ENCODE measurements around the gene CDK6. TPM values are rescaled to one million over a fixed set of nuclear protein-coding genes. Genes with fewer than 3 reads are reported as not detected.

Gene CDK6
- total RNA-seq, 4 donors from 2014 or later: 22.2 to 45.4 (median 36.4) TPM

GRCh38 chr7:92806496-92806895, 29.9 kb downstream of the CDK6 start:
- TF ChIP-seq EP300 (IDR thresholded peaks at IDR 0.05) (no peak), POLR2AphosphoS5 (IDR thresholded peaks at IDR 0.05) (no peak), POLR2A (IDR thresholded peaks at IDR 0.05; ENCODE audit: low read depth) (no peak), CTCF (IDR thresholded peaks at IDR 0.05) (no peak)
- Histone ChIP-seq H3K9me3 (no peaks in the 10 kb centered on the region), H3K36me3 (no peaks in the 10 kb centered on the region), H3K27ac (replicated peaks in 1 of 4) (no peak overlapping the region), H3K4me1 (peaks cover 21 to 42% (median 34%) of the 10 kb centered on the region in 4 donors), H3K4me3 (no peak overlapping the region), H3K27me3 (no peaks in the 10 kb centered on the region)
- no peak for DNase-seq (ENCODE audit: extremely low spot score)
- WGBS: 94% methylated on average over 6 of the region's 6 CpGs
- intact Hi-C loops (cut with DNase I): no loop called here

- no peaks in the 10 kb centered on the region for H3K9me3 ChIP-seq
- WGBS: 76% methylated on average over 4 of the region's 4 CpGs
- H3K36me3 ChIP-seq: no peaks in the 10 kb centered on the region
- TF ChIP-seq CTCF (IDR thresholded peaks at IDR 0.05) (no peak), POLR2A (IDR thresholded peaks at IDR 0.05; ENCODE audit: low read depth) (no peak), POLR2AphosphoS5 (IDR thresholded peaks at IDR 0.05) (no peak), EP300 (IDR thresholded peaks at IDR 0.05) (no peak)
- intact Hi-C loops (cut with DNase I): no loop called here
- H3K4me1 ChIP-seq: peaks cover 25 to 43% (median 30%) of the 10 kb centered on the region in 4 donors
- H3K27ac ChIP-seq (replicated peaks in 1 of 4): no peak overlapping the region
- DNase-seq (ENCODE audit: extremely low spot score): no peak
- H3K4me3 ChIP-seq: no peak overlapping the region
- H3K27me3 ChIP-seq: no peaks in the 10 kb centered on the region
Measured at GRCh38 chr7:92802406-92802805, 34.0 kb downstream of the CDK6 start.

- TF ChIP-seq POLR2AphosphoS5 (IDR thresholded peaks at IDR 0.05): no peak
- no peak for TF ChIP-seq CTCF (IDR thresholded peaks at IDR 0.05)
- no peak for TF ChIP-seq POLR2A (IDR thresholded peaks at IDR 0.05; ENCODE audit: low read depth)
- TF ChIP-seq EP300 (IDR thresholded peaks at IDR 0.05): no peak
- DNase-seq (ENCODE audit: extremely low spot score): no peak
- Histone ChIP-seq H3K27ac (replicated peaks in 1 of 4) (no peak overlapping the region), H3K36me3 (no peaks in the 10 kb centered on the region), H3K4me1 (peaks cover 45 to 68% (median 53%) of the 10 kb centered on the region in 4 donors), H3K27me3 (no peaks in the 10 kb centered on the region), H3K9me3 (no peaks in the 10 kb centered on the region), H3K4me3 (no peak overlapping the region)
- intact Hi-C loops (cut with DNase I): loop anchor here (5.0 kb wide), 1 partner anchor 33 kb away; no protein-coding TSS in a partner anchor
- 78% methylated on average over 3 of the region's 3 CpGs for WGBS
Measured at GRCh38 chr7:92799446-92800211, 36.7 kb downstream of the CDK6 start.

GRCh38 chr7:92798517-92799249, 37.7 kb downstream of the CDK6 start:
- no peaks in the 10 kb centered on the region for H3K27me3 ChIP-seq
- H3K4me1 ChIP-seq: peaks cover 53 to 77% (median 63%) of the 10 kb centered on the region in 4 donors
- no peaks in the 10 kb centered on the region for H3K9me3 ChIP-seq
- TF ChIP-seq EP300 (IDR thresholded peaks at IDR 0.05): no peak
- no peak for TF ChIP-seq POLR2AphosphoS5 (IDR thresholded peaks at IDR 0.05)
- TF ChIP-seq CTCF (IDR thresholded peaks at IDR 0.05): no peak
- TF ChIP-seq POLR2A (IDR thresholded peaks at IDR 0.05; ENCODE audit: low read depth): no peak
- no peaks in the 10 kb centered on the region for H3K36me3 ChIP-seq
- intact Hi-C loops (cut with DNase I): loop anchor here (5.0 kb wide), 1 partner anchor 34 kb away; no protein-coding TSS in a partner anchor
- 53% methylated on average over 1 of the region's 1 CpG for WGBS
- H3K27ac ChIP-seq (replicated peaks in 1 of 4): peak overlapping the region in 3 of 4 donors; percentile 38 to 71 (median 58)
- no peak for DNase-seq (ENCODE audit: extremely low spot score)
- H3K4me3 ChIP-seq: no peak overlapping the region
